HepG2 (cell line): ENCODE measurements around the gene DLX5. TPM values are rescaled to one million over a fixed set of nuclear protein-coding genes. Genes with fewer than 3 reads are reported as not detected.
A peak's percentile ranks its signal among the peaks of the same experiment; 100 is the strongest.

Experiments
- BRD4 ChIP-seq: sonication (generic); formaldehyde crosslinking; IDR thresholded peaks from 2 replicates; pipeline ENCODE4 v1.4.0; 2020; ENCODE audit warnings: missing genetic modification reagents
- CBX1 ChIP-seq: IDR thresholded peaks from one replicate; pipeline ENCODE4 v1.6.1; 2016; ENCODE audit warnings: antibody characterized with exemption, low read depth
- CREB1 ChIP-seq, 2 experiments: fragments of 450-650 bp in 1 of 2; IDR thresholded peaks; 2 replicates each; pipeline ENCODE4 v1.6.1; 2016 to 2017; ENCODE audit warnings: control low read depth in 1 of 2, mild to moderate bottlenecking in 1 of 2, missing compliant biosample characterization in 1 of 2, missing genetic modification characterization in 1 of 2
- ETV6 ChIP-seq: sonication (generic); formaldehyde crosslinking; conservative IDR thresholded peaks from 2 replicates; pipeline ENCODE4 v1.4.0; 2020; ENCODE audit warnings: missing genetic modification reagents
- FOXK2 ChIP-seq: fragments of 450-650 bp; IDR thresholded peaks from 2 replicates; pipeline ENCODE4 v1.6.1; 2016
- FOXO1 ChIP-seq: sonication (generic); formaldehyde crosslinking; IDR thresholded peaks from 2 replicates; pipeline ENCODE4 v1.4.0; 2020; ENCODE audit warnings: missing genetic modification reagents
- GFI1 ChIP-seq: sonication (generic); formaldehyde crosslinking; IDR thresholded peaks from 2 replicates; pipeline ENCODE4 v1.5.0; 2020; ENCODE audit warnings: missing genetic modification reagents, mild to moderate bottlenecking, borderline replicate concordance
- HDAC2 ChIP-seq: sonication (generic); formaldehyde crosslinking; IDR thresholded peaks from 2 replicates; pipeline ENCODE4 v1.4.0; 2020; ENCODE audit warnings: missing genetic modification reagents
- HNRNPL ChIP-seq: fragments of 200-400 bp; formaldehyde crosslinking; IDR thresholded peaks from 2 replicates; pipeline ENCODE4 v1.6.1; 2017; ENCODE audit warnings: mild to moderate bottlenecking, low read depth, low read length
- MNT ChIP-seq: fragments of 450-650 bp; IDR thresholded peaks from 2 replicates; pipeline ENCODE4 v1.6.1; 2016
- NBN ChIP-seq: fragments of 450-650 bp; conservative IDR thresholded peaks from 2 replicates; pipeline ENCODE4 v1.6.1; 2017
- PATZ1 ChIP-seq: sonication (generic); formaldehyde crosslinking; IDR thresholded peaks from 2 replicates; pipeline ENCODE4 v1.4.0; 2020; ENCODE audit warnings: missing genetic modification reagents
- RFXANK ChIP-seq: IDR thresholded peaks from 2 replicates; pipeline ENCODE4 v1.6.1; 2016
- STAT5B ChIP-seq: sonication (generic); formaldehyde crosslinking; IDR thresholded peaks from 2 replicates; pipeline ENCODE4 v1.4.0; 2020; ENCODE audit warnings: missing genetic modification reagents
- ZFP41 ChIP-seq: sonication (generic); formaldehyde crosslinking; IDR thresholded peaks from 2 replicates; pipeline ENCODE4 v1.4.0; 2020; ENCODE audit warnings: mild to moderate bottlenecking, missing genetic modification reagents, borderline replicate concordance
- ZNF614 ChIP-seq: IDR thresholded peaks from 2 replicates; pipeline ENCODE4 v1.6.1; 2018; ENCODE audit warnings: missing biosample characterization, missing genetic modification reagents, inconsistent platforms, borderline replicate concordance
- polyA plus RNA-seq, 8 experiments: library from polyadenylated mRNA; depleted of rRNA in 3 of 8; stranded (reverse) in 7 of 8; unstranded in 1 of 8; fragments of >200 nt; fragmentation: Illumina TruSeq in 4 of 8; extraction: Trizol in 4 of 8; gene quantifications; 2 replicates each; pipeline versions ENCODE4 v1.2.1 to v1.2.3, GENCODE V29; 2011 to 2016; ENCODE audit warnings: low read depth in 4 of 8, missing spikeins in 1 of 8, mixed read lengths in 1 of 8; ENCODE audit not compliant: insufficient read depth in 1 of 8
- total RNA-seq, 5 experiments: library from RNA; depleted of rRNA; stranded (reverse); fragments of >200 nt; fragmentation: Illumina TruSeq; extraction: Trizol; gene quantifications; 2 replicates each; pipeline ENCODE4 v1.2.3, GENCODE V29; 2016; ENCODE audit warnings: low read depth in 1 of 5
- TF ChIP-seq, protein P1 (sequence below): sonication (generic); formaldehyde crosslinking; IDR thresholded peaks from 2 replicates; pipeline ENCODE4 v1.4.0; 2020; ENCODE audit warnings: missing genetic modification reagents, borderline replicate concordance
- TF ChIP-seq, protein P2 (sequence below): IDR thresholded peaks from 2 replicates; pipeline ENCODE4 v1.6.1; 2016; ENCODE audit warnings: low read depth, control low read depth
- TF ChIP-seq, protein P3 (sequence below): sonication (generic); formaldehyde crosslinking; IDR thresholded peaks from 2 replicates; pipeline ENCODE4 v1.5.0; 2020; ENCODE audit warnings: missing genetic modification reagents
- TF ChIP-seq, protein P4 (sequence below): sonication (generic); formaldehyde crosslinking; IDR thresholded peaks from 2 replicates; pipeline ENCODE4 v1.8.0; 2022; ENCODE audit warnings: mild to moderate bottlenecking, missing genetic modification reagents, borderline replicate concordance

DLX5 gene
- total and polyA plus RNA-seq, 2 of the 13 experiments (the other 11 are each of a cell fraction or from before 2014, with no cell fraction given): not detected

- TF ChIP-seq, protein P1, sequence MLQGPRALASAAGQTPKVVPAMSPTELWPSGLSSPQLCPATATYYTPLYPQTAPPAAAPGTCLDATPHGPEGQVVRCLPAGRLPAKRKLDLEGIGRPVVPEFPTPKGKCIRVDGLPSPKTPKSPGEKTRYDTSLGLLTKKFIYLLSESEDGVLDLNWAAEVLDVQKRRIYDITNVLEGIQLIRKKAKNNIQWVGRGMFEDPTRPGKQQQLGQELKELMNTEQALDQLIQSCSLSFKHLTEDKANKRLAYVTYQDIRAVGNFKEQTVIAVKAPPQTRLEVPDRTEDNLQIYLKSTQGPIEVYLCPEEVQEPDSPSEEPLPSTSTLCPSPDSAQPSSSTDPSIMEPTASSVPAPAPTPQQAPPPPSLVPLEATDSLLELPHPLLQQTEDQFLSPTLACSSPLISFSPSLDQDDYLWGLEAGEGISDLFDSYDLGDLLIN (CRISPR knock-in tag): 0 out of 2 replicates have a peak, but pooled peaks have one; percentile 33
- peak; percentile 98 for TF ChIP-seq CREB1 (IDR thresholded peaks at IDR 0.05)
- TF ChIP-seq CREB1 (CRISPR knock-in tag; IDR thresholded peaks at IDR 0.05): peak; percentile 86
- no peak for TF ChIP-seq ZFP41
- TF ChIP-seq HNRNPL: no peak
- peak; percentile 46; the same call in 1 of the 2 replicates for TF ChIP-seq BRD4 (CRISPR knock-in tag)
- no peak for TF ChIP-seq FOXK2
- TF ChIP-seq ETV6: no peak; the same call in 1 of the 2 replicates
- TF ChIP-seq NBN: no peak
- TF ChIP-seq FOXO1: 0 out of 2 replicates have a peak, but pooled peaks have one; percentile 25
- no peak for TF ChIP-seq MNT
- TF ChIP-seq HDAC2 (CRISPR knock-in tag): peak; percentile 53; the same call in 1 of the 2 replicates
- 0 out of 2 replicates have a peak, but pooled peaks have one; percentile 44 for TF ChIP-seq ZNF614 (CRISPR knock-in tag)
- TF ChIP-seq RFXANK (CRISPR knock-in tag): no peak
- TF ChIP-seq, protein P2, sequence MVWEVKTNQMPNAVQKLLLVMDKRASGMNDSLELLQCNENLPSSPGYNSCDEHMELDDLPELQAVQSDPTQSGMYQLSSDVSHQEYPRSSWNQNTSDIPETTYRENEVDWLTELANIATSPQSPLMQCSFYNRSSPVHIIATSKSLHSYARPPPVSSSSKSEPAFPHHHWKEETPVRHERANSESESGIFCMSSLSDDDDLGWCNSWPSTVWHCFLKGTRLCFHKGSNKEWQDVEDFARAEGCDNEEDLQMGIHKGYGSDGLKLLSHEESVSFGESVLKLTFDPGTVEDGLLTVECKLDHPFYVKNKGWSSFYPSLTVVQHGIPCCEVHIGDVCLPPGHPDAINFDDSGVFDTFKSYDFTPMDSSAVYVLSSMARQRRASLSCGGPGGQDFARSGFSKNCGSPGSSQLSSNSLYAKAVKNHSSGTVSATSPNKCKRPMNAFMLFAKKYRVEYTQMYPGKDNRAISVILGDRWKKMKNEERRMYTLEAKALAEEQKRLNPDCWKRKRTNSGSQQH (CRISPR knock-in tag): no peak
- peak; percentile 95 for TF ChIP-seq PATZ1 (CRISPR knock-in tag)
- no peak for TF ChIP-seq CBX1
- TF ChIP-seq, protein P3, sequence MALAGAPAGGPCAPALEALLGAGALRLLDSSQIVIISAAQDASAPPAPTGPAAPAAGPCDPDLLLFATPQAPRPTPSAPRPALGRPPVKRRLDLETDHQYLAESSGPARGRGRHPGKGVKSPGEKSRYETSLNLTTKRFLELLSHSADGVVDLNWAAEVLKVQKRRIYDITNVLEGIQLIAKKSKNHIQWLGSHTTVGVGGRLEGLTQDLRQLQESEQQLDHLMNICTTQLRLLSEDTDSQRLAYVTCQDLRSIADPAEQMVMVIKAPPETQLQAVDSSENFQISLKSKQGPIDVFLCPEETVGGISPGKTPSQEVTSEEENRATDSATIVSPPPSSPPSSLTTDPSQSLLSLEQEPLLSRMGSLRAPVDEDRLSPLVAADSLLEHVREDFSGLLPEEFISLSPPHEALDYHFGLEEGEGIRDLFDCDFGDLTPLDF (CRISPR knock-in tag): no peak
- TF ChIP-seq, protein P4, sequence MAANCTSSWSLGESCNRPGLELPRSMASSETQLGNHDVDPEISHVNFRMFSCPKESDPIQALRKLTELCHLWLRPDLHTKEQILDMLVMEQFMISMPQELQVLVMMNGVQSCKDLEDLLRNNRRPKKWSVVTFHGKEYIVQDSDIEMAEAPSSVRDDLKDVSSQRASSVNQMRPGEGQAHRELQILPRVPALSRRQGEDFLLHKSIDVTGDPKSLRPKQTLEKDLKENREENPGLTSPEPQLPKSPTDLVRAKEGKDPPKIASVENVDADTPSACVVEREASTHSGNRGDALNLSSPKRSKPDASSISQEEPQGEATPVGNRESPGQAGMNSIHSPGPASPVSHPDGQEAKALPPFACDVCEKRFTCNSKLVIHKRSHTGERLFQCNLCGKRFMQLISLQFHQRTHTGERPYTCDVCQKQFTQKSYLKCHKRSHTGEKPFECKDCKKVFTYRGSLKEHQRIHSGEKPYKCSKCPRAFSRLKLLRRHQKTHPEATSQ (CRISPR knock-in tag): peak; percentile 50; the same call in 1 of the 2 replicates
- TF ChIP-seq GFI1 (CRISPR knock-in tag): peak; percentile 73
- 0 out of 2 replicates have a peak, but pooled peaks have one; percentile 46 for TF ChIP-seq STAT5B (CRISPR knock-in tag)
These were observed 19.2 kb downstream of the DLX5 start, which contains the start of gene DLX6 (continued) for GRCh38 chr7:97005183-97006054.
